ENCODE data around the gene VSTM2L. TPM values are rescaled to one million over a fixed set of nuclear protein-coding genes. Genes with fewer than 3 reads are reported as not detected.
A peak's percentile ranks its signal among the peaks of the same experiment; 100 is the strongest.

Gene VSTM2L
- total and polyA plus RNA-seq, 2 of the 13 experiments (the other 11 are each of a cell fraction or from before 2014, with no cell fraction given) = not detected

GRCh38 chr20:37913567-37914366, 10.8 kb downstream of the VSTM2L start:
- in situ Hi-C loops (cut with HindIII; ENCODE audit: extremely low pct_ligation_motif_present, low pct_unique_long_range_greater_than_20kb) (no loop called here), intact Hi-C loops (cut with micrococcal nuclease; ENCODE audit: unreplicated experiment) (no loop called here)
- Histone ChIP-seq H3K9me3 (ENCODE audit: low read length) (no peaks in the 10 kb centered on the region), H2AFZ (ENCODE audit: low read length) (no peak overlapping the region), H3K27me3 (ENCODE audit: control insufficient read depth in 1 of 2, insufficient read depth in 2 of 2, low read length in 2 of 2) (peaks cover 19 to 88% of the 10 kb centered on the region in 2 experiments), H3K9ac (ENCODE audit: insufficient read depth, low read depth, low read length) (no peak overlapping the region), H3K27ac (ENCODE audit: extremely low read length, insufficient read depth, low read length) (no peak overlapping the region), H3K79me2 (ENCODE audit: insufficient read depth, low read length) (no peaks in the 10 kb centered on the region), H3K4me2 (ENCODE audit: low read depth, low read length) (0 out of 2 replicates have a peak overlapping the region, but pooled peaks have one; percentile 8), H3K4me3 (replicated peaks in 1 of 3; ENCODE audit: insufficient read depth in 1 of 3, low read depth in 2 of 3, low read length in 3 of 3) (no peak overlapping the region), H4K20me1 (ENCODE audit: insufficient read depth, low read length) (no peaks in the 10 kb centered on the region), H3K36me3 (replicated peaks in 1 of 2; ENCODE audit: control insufficient read depth in 1 of 2, insufficient read depth in 2 of 2, low read length in 2 of 2) (no peaks in the 10 kb centered on the region), H3K4me1 (ENCODE audit: insufficient read depth, low read length) (peaks cover 30% of the 10 kb centered on the region)
- no TSS peak for BruUV-seq (replicated peaks)
- no peak for DNase-seq (ENCODE audit: low spot score)
- FAIRE-seq = peak; percentile 79
- WGBS (ENCODE audit: low lambda C conversion rate) = 42% methylated on average over 19 of the region's 19 CpGs
- ChIA-PET POLR2A (no interaction called here), CTCF (ENCODE audit: low intra/inter-chr PET ratio, low total read pairs) (no interaction called here)
- ATAC-seq = peak; percentile 8
- TF ChIP-seq NR3C1 (CRISPR knock-in tag; IDR thresholded peaks at IDR 0.05) (no peak), FOXA1 (IDR thresholded peaks at IDR 0.05) (peak; percentile 17; the same call in 1 of the 2 replicates), FOXA1 (CRISPR knock-in tag; IDR thresholded peaks at IDR 0.05) (no peak), ZNF430 (CRISPR knock-in tag; IDR thresholded peaks at IDR 0.05) (no peak), ZNF10 (CRISPR knock-in tag; IDR thresholded peaks at IDR 0.05; ENCODE audit: borderline replicate concordance, low read depth) (no peak), ZNF564 (CRISPR knock-in tag; IDR thresholded peaks at IDR 0.05) (no peak), BORCS8-MEF2B (CRISPR knock-in tag; IDR thresholded peaks at IDR 0.05) (0 out of 2 replicates have a peak, but pooled peaks have one; percentile 28), ZNF646 (CRISPR knock-in tag; IDR thresholded peaks at IDR 0.05) (peak; percentile 93; the same call in 1 of the 2 replicates), ZNF710 (CRISPR knock-in tag; IDR thresholded peaks at IDR 0.05; ENCODE audit: borderline replicate concordance) (no peak), ZNF75D (CRISPR knock-in tag; IDR thresholded peaks at IDR 0.05; ENCODE audit: borderline replicate concordance) (no peak)

Data from HepG2 (cell line).